Neural cell (in vitro differentiated cells): Measurements from ENCODE around the gene DSCAM.

Experiments used
- EP300 ChIP-seq: fragments of 450-650 bp; conservative IDR thresholded peaks from 2 replicates; pipeline ENCODE4 v1.6.1; 2014; ENCODE audit warnings: antibody characterized with exemption, mild to moderate bottlenecking, moderate library complexity; ENCODE audit not compliant: poor library complexity, severe bottlenecking
- EZH2 ChIP-seq: fragments of 200-600, 300-800 bp; shearing (Covaris generic), sonication (generic); IDR thresholded peaks from 2 replicates; pipeline ENCODE4 v1.6.1; 2014; ENCODE audit warnings: antibody characterized with exemption, low read length, borderline replicate concordance, mild to moderate bottlenecking; ENCODE audit not compliant: insufficient read depth, poor library complexity, severe bottlenecking
- POLR2AphosphoS5 ChIP-seq: IDR thresholded peaks from 2 replicates; pipeline ENCODE4 v1.6.1; 2012
- RAD21 ChIP-seq: fragments of 450-650 bp; conservative IDR thresholded peaks from 2 replicates; pipeline ENCODE4 v1.6.1; 2014; ENCODE audit warnings: antibody characterized with exemption, mild to moderate bottlenecking, moderate library complexity
- SMC3 ChIP-seq: fragments of 450-650 bp; conservative IDR thresholded peaks from 2 replicates; pipeline ENCODE4 v1.6.1; 2014; ENCODE audit warnings: antibody characterized with exemption, mild to moderate bottlenecking, moderate library complexity; ENCODE audit not compliant: poor library complexity
- TF ChIP-seq, protein P1 (sequence below): fragments of 450-650 bp; IDR thresholded peaks from 2 replicates; pipeline ENCODE4 v1.5.1; 2014; ENCODE audit warnings: antibody characterized with exemption, mild to moderate bottlenecking, moderate library complexity; ENCODE audit not compliant: poor library complexity, severe bottlenecking
- TF ChIP-seq, protein P2 (sequence below): IDR thresholded peaks from 2 replicates; pipeline ENCODE4 v1.6.1; 2012; ENCODE audit warnings: borderline replicate concordance

GRCh38 chr21:40158366-40158765 lies 688.6 kb downstream of the DSCAM start:
- TF ChIP-seq RAD21 (no peak), EP300 (no peak), POLR2AphosphoS5 (no peak), SMC3 (no peak), EZH2 (no peak)
- TF ChIP-seq, protein P1, sequence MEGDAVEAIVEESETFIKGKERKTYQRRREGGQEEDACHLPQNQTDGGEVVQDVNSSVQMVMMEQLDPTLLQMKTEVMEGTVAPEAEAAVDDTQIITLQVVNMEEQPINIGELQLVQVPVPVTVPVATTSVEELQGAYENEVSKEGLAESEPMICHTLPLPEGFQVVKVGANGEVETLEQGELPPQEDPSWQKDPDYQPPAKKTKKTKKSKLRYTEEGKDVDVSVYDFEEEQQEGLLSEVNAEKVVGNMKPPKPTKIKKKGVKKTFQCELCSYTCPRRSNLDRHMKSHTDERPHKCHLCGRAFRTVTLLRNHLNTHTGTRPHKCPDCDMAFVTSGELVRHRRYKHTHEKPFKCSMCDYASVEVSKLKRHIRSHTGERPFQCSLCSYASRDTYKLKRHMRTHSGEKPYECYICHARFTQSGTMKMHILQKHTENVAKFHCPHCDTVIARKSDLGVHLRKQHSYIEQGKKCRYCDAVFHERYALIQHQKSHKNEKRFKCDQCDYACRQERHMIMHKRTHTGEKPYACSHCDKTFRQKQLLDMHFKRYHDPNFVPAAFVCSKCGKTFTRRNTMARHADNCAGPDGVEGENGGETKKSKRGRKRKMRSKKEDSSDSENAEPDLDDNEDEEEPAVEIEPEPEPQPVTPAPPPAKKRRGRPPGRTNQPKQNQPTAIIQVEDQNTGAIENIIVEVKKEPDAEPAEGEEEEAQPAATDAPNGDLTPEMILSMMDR, result no peak
- TF ChIP-seq, protein P2, sequence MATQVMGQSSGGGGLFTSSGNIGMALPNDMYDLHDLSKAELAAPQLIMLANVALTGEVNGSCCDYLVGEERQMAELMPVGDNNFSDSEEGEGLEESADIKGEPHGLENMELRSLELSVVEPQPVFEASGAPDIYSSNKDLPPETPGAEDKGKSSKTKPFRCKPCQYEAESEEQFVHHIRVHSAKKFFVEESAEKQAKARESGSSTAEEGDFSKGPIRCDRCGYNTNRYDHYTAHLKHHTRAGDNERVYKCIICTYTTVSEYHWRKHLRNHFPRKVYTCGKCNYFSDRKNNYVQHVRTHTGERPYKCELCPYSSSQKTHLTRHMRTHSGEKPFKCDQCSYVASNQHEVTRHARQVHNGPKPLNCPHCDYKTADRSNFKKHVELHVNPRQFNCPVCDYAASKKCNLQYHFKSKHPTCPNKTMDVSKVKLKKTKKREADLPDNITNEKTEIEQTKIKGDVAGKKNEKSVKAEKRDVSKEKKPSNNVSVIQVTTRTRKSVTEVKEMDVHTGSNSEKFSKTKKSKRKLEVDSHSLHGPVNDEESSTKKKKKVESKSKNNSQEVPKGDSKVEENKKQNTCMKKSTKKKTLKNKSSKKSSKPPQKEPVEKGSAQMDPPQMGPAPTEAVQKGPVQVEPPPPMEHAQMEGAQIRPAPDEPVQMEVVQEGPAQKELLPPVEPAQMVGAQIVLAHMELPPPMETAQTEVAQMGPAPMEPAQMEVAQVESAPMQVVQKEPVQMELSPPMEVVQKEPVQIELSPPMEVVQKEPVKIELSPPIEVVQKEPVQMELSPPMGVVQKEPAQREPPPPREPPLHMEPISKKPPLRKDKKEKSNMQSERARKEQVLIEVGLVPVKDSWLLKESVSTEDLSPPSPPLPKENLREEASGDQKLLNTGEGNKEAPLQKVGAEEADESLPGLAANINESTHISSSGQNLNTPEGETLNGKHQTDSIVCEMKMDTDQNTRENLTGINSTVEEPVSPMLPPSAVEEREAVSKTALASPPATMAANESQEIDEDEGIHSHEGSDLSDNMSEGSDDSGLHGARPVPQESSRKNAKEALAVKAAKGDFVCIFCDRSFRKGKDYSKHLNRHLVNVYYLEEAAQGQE, result no peak
